Suppressor macrophage treated with lipopolysaccharide for 1 hour (primary cell): ENCODE measurements around the gene NR3C1.

ENCODE experiments used
- DNase-seq, 3 donors: peaks; one replicate each; pipeline ENCODE4 v3.0.0-alpha.2; 2020 to 2022

Gene NR3C1

GRCh38 chr5:143304836-143305475, 98.5 kb downstream of the NR3C1 start:
- DNase-seq, result no peak

GRCh38 chr5:143302341-143303045, 101.0 kb downstream of the NR3C1 start:
- DNase-seq, result no peak

GRCh38 chr5:143297756-143298155, 105.7 kb downstream of the NR3C1 start:
- no peak for DNase-seq

GRCh38 chr5:143290125-143290524, 113.4 kb downstream of the NR3C1 start:
- DNase-seq, result no peak

- DNase-seq, result peak; percentile 61 to 83 (median 71)
Observed at GRCh38 chr5:143284521-143284920, 119.0 kb downstream of the NR3C1 start.

GRCh38 chr5:143284002-143284401, 119.5 kb downstream of the NR3C1 start:
- DNase-seq, result no peak

- DNase-seq, result no peak
Observed at GRCh38 chr5:143281226-143281625, 122.3 kb downstream of the NR3C1 start.

GRCh38 chr5:143279698-143280097, 123.8 kb downstream of the NR3C1 start:
- no peak for DNase-seq

- DNase-seq, result no peak
Observed at GRCh38 chr5:143277536-143277935, 126.0 kb downstream of the NR3C1 start.

- DNase-seq, result peak in 1 of 3 donors; percentile 44
Observed at GRCh38 chr5:143275512-143276363, 127.7 kb downstream of the NR3C1 start.

GRCh38 chr5:143274952-143275351, 128.5 kb downstream of the NR3C1 start:
- no peak for DNase-seq

- no peak for DNase-seq
Observed at GRCh38 chr5:143271431-143271830, 132.1 kb downstream of the NR3C1 start.

GRCh38 chr5:143268388-143268787, 135.1 kb downstream of the NR3C1 start:
- DNase-seq, result no peak

GRCh38 chr5:143267186-143267585, 136.3 kb downstream of the NR3C1 start:
- DNase-seq, result no peak

GRCh38 chr5:143265995-143266394, 137.5 kb downstream of the NR3C1 start:
- DNase-seq, result no peak

- DNase-seq, result no peak
Observed at GRCh38 chr5:143263272-143263810, 140.1 kb downstream of the NR3C1 start.

- DNase-seq, result peak; percentile 76 to 96 (median 90)
Observed at GRCh38 chr5:143262393-143263174, 140.9 kb downstream of the NR3C1 start.

GRCh38 chr5:143261748-143262392, 141.6 kb downstream of the NR3C1 start:
- peak; percentile 80 to 97 (median 94) for DNase-seq

GRCh38 chr5:143259254-143259605, 144.3 kb downstream of the NR3C1 start:
- no peak for DNase-seq

- DNase-seq, result no peak
Observed at GRCh38 chr5:143258559-143259253, 144.8 kb downstream of the NR3C1 start.

GRCh38 chr5:143254819-143255218, 148.7 kb downstream of the NR3C1 start:
- no peak for DNase-seq
